HG03354 (cell line): ENCODE data around the gene SLC25A18.
"Not testable (repeated sequence)": the region's sequence is repeated elsewhere in the genome, so short reads cannot be mapped to it uniquely, and the experiment has no call there.

Experiments used
- ATAC-seq: cut with Tn5 transposase; IDR thresholded peaks from one replicate; pipeline ENCODE4 v1.9.1; 2021; ENCODE audit warnings: mild to moderate bottlenecking; ENCODE audit not compliant: unreplicated experiment, poor library complexity, severe bottlenecking

The SLC25A18 gene

GRCh38 chr22:17598318-17598717 is 35.0 kb downstream of the SLC25A18 start:
- ATAC-seq = no peak

DNA sequence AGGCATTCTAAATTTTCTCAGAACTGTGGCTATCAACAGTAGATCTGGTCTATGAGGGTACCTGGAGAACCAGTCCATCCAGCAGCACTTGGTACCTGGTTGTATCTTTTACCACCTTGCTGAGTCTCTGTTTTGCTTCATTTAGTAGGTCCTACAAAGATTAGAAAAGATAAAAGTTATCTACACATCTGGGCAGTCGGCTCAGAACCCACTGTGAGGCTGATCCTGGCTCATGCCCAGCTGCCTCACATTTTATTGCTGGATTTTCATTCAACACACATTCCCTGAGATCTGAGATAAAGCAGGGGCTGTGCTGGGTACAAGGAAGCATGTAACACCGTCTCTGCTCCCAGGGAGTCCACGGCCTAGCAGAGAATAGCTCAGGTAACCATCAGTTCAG is 37.7 kb downstream of the SLC25A18 start:
- ATAC-seq = no peak

DNA sequence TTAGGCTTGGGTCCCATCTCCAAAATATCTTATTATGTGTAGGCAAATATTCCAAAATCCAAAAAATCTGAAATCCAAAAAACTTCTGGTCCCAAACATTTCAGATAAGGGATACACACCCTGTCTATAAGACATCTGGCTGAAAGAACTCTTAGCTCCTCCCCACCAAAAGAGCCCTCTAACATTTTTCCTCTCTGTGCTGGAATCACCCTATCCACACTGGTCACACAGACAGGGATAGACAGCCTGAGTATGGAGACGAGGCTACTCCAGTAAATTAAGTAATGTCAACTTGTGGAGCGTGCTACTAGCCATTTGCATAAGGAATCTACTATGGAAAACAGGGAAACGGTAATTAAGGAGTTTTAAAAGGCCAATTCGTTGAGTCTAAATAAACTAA is 40.4 kb downstream of the SLC25A18 start:
- no peak for ATAC-seq

DNA sequence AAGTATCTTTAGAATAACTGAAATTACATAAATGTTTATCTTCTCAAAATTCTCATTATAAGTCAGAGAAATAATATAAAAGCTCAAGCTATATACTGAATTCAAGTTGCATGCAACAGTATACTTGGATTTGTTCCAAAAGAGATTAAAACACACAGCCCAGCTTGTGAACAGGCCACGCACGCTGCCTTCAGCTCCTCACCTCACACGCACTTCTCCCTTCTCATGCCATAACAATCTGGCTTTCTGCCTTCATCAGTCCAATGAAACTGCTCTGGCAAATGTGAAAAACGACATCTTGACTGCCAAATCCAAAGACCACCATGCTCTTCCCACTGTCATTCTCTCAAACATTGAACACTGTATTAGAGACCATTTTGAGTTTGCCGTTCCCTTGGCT is 43.2 kb downstream of the SLC25A18 start:
- ATAC-seq = no peak

GRCh38 chr22:17607891-17608521 is 44.7 kb downstream of the SLC25A18 start:
- ATAC-seq = no peak

DNA sequence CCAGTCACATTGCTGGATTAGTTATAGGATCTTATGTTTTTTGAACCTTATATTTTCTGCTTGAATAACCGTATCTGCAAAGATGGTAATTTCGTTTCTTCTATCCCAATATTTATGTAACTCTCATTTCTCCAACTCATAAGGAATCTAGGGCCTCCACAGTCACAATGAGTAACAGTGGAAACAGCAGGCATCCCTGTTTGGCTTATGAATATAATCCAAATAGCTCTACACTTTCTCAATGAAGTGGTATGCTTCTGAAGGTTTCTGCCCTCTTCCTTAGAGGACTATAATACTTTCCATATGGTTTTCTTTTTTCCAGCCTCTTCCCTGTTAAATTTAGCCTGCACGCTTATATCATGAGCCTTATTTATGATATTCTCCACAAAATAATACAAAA is 48.8 kb downstream of the SLC25A18 start:
- ATAC-seq = no peak

GRCh38 chr22:17613280-17613679 is 50.0 kb downstream of the SLC25A18 start:
- no peak for ATAC-seq

- ATAC-seq = no peak
Observed at GRCh38 chr22:17627961-17628405, 64.7 kb downstream of the SLC25A18 start.

- ATAC-seq = peak; percentile 100
Observed at GRCh38 chr22:17628406-17629172, 65.3 kb downstream of the SLC25A18 start, which contains the start of gene ATP6V1E1. TSS of gene ATP6V1E1 (minus strand) at chr22:17628749. CDS start at chr22:17628635, 114 bp downstream.

GRCh38 chr22:17629173-17629489 is 65.8 kb downstream of the SLC25A18 start:
- ATAC-seq = no peak

GRCh38 chr22:17629641-17630040 is 66.3 kb downstream of the SLC25A18 start:
- no peak for ATAC-seq

- no peak for ATAC-seq
Observed at GRCh38 chr22:17631076-17631565, 67.8 kb downstream of the SLC25A18 start.

- no peak for ATAC-seq
Observed at GRCh38 chr22:17633217-17633997, 70.1 kb downstream of the SLC25A18 start.

DNA sequence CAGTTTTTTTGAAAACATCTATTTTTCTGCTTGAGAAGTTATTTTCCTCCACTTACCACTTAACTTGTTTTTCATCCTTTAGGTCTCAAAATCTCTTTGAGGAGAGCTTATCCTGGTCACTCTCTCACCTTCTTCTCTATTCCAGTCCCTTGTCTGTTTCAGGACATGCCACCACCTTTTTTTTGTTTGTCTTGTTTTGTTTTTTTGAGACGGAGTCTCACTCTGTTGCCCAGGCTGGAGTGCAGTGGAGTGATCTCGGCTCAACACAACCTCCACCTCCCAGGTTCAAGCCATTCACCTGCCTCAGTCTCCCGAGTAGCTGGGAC is 70.7 kb downstream of the SLC25A18 start:
- no peak for ATAC-seq

DNA sequence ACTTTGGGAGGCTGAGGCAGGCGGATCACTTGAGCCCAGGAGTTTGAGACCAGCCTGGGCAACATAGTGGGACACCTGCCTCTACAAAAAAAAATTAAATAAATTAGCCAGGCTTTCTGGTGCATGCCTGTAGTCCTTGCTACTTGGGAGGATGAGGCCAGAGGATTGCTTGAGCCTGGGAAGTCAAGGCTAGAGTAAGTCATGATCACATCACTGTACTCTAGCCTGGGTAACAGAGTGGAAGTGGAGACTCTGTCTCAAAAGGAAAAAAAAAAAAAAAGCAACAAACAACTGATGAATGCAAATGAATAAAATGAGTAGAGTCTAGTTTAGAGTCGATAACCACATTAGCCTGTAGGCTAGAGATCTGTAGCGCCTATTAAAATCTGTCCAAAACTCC is 71.4 kb downstream of the SLC25A18 start:
- ATAC-seq = no peak

DNA sequence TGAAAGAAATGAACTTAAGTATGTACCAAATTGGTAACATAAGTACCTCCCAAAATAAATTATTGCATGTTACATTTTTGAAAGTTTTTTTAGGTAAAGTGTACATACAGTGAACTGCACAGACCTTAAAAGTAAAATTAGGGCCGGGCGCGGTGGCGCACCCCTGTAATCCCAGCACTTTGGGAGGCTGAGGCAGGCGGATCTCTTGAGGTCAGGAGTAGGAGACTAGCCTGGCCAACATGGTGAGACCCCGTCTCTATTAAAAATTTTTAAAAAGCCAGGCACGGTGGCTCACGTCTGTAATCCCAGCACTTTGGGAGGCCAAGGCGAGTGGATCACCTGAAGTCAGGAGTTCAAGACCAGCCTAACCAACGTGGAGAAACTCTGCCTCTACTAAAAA is 73.6 kb downstream of the SLC25A18 start:
- ATAC-seq = not testable (repeated sequence)

DNA sequence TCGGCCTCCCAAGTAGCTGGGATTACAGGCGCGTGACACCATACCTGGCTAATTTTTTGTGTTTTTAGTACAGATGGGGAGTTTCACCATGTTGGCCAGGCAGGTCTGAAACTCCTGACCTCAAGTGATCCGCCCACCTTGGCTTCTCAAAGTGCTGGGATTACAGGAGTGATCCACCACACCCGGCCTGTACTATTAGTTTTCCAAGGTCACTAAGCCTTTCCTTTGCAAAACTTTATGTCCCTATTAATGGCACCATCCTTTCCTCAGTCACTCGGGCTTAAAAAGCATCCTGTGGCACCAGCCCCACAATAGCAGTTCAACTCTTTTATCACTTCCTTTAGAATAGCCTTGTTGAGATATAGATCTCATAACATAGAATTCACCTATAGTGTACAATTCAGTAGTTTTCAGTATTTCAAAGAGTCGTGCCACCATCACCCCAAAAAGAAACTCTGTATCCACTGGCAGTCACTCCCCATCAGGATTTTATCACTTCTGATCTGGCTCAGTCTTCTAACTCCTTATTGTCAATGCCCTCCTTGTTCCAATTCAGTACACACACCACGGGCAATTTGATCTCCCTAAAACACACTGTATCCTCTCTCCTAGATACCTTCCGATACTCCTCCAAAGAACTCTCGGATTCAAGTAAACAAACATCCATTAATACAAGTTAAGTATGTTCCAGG is 74.3 kb downstream of the SLC25A18 start:
- ATAC-seq = no peak

GRCh38 chr22:17638182-17638431 is 74.8 kb downstream of the SLC25A18 start:
- peak; percentile 10 for ATAC-seq

GRCh38 chr22:17638432-17639246 is 75.3 kb downstream of the SLC25A18 start, which contains the start of gene BCL2L13:
TSS of gene BCL2L13 (plus strand) at chr22:17638757. CDS start at chr22:17655712, 16,955 bp downstream.
- ATAC-seq = peak; percentile 95
